HPDE6-E6E7 (cell line): ENCODE data around the gene FLAD1.
A peak's percentile ranks its signal among the peaks of the same experiment; 100 is the strongest.

Experiments
- DNase-seq: peaks from one replicate; pipeline ENCODE4 v3.0.0; 2011; ENCODE audit warnings: missing footprints; ENCODE audit errors: extremely low spot score

FLAD1 gene

GRCh38 chr1:155002464-155003226 lies 19.5 kb downstream of the FLAD1 start, which contains the start of gene ZBTB7B:
Gene ZBTB7B (plus strand): TSS chr1:155002802. CDS start chr1:155014661, 11,859 bp downstream.
- peak; percentile 60 for DNase-seq

- no peak for DNase-seq
Measured at GRCh38 chr1:155003227-155003765, 20.2 kb downstream of the FLAD1 start.

GRCh38 chr1:155003766-155004351 lies 20.7 kb downstream of the FLAD1 start:
- DNase-seq: no peak

- DNase-seq: no peak
Measured at GRCh38 chr1:155004352-155005075, 21.4 kb downstream of the FLAD1 start.

GRCh38 chr1:155005076-155006011 lies 22.2 kb downstream of the FLAD1 start:
- DNase-seq: no peak

- DNase-seq: no peak
Measured at GRCh38 chr1:155006601-155007101, 23.5 kb downstream of the FLAD1 start.

- no peak for DNase-seq
Measured at GRCh38 chr1:155007251-155007828, 24.2 kb downstream of the FLAD1 start.

- DNase-seq: no peak
Measured at GRCh38 chr1:155008015-155008941, 25.1 kb downstream of the FLAD1 start.

- no peak for DNase-seq
Measured at GRCh38 chr1:155009221-155009711, 26.1 kb downstream of the FLAD1 start.

GRCh38 chr1:155009742-155010141 lies 26.6 kb downstream of the FLAD1 start:
- no peak for DNase-seq

GRCh38 chr1:155010211-155010918 lies 27.2 kb downstream of the FLAD1 start:
- no peak for DNase-seq

GRCh38 chr1:155011004-155011416 lies 27.9 kb downstream of the FLAD1 start:
- no peak for DNase-seq

GRCh38 chr1:155011437-155012025 lies 28.4 kb downstream of the FLAD1 start:
- no peak for DNase-seq

- DNase-seq: no peak
Measured at GRCh38 chr1:155012026-155012546, 28.9 kb downstream of the FLAD1 start.

- no peak for DNase-seq
Measured at GRCh38 chr1:155012776-155013602, 29.8 kb downstream of the FLAD1 start.

GRCh38 chr1:155013632-155014031 lies 30.5 kb downstream of the FLAD1 start:
- DNase-seq: no peak
